SK-N-DZ (cell line): Measurements from ENCODE around the gene AOPEP.

Source experiments
- DNase-seq: peaks from one replicate; pipeline ENCODE4 v3.0.0-alpha.2; 2015; ENCODE audit warnings: low spot score
- small RNA-seq, 2 experiments: library from RNA; depleted of rRNA; stranded (forward); fragments of <200 nt; gene quantifications; one replicate each; pipeline ENCODE3, GENCODE V24; 2014

Gene AOPEP

GRCh38 chr9:95133325-95133705 is 406.8 kb downstream of the AOPEP start:
- DNase-seq = no peak

GRCh38 chr9:95134457-95134881 is 408.0 kb downstream of the AOPEP start:
- no peak for DNase-seq

- no peak for DNase-seq
Measured at GRCh38 chr9:95135756-95136155, 409.3 kb downstream of the AOPEP start.

Small RNAs within 50 kb of the gene (small RNA-seq; reads per million reads assigned to genes)
- gene MIR2278 = 0.03 to 0.22 reads per million in 2 experiments
- 13.5 to 130 reads per million in 2 experiments for gene MIR23B
- 292 to 11,583 reads per million in 2 experiments for gene MIR27B
- gene MIR3074 = 0 reads per million in 2 experiments
- 0 reads per million in 2 experiments for gene MIR6081
